ENCODE data around the gene NSUN7. TPM values are rescaled to one million over a fixed set of nuclear protein-coding genes. Genes with fewer than 3 reads are reported as not detected.
"Not testable (repeated sequence)": the region's sequence is repeated elsewhere in the genome, so short reads cannot be mapped to it uniquely, and the experiment has no call there.

NSUN7 gene
- polyA plus RNA-seq, 1 donor (not counting 4 experiments of a cell fraction or from before 2014, with no cell fraction given) = 0.03 TPM

- no peaks in the 10 kb centered on the region for H4K20me1 ChIP-seq (ENCODE audit: control insufficient read depth, extremely low read depth, insufficient read depth, low read length)
- no peak overlapping the region for H3K27ac ChIP-seq (ENCODE audit: control insufficient read depth, insufficient read depth, low read length)
- H3K4me2 ChIP-seq (ENCODE audit: control insufficient read depth, extremely low read depth, insufficient read depth, low read depth, low read length) = no peak overlapping the region
- H3K27me3 ChIP-seq (ENCODE audit: control insufficient read depth, extremely low read depth, insufficient read depth, low read length) = no peaks in the 10 kb centered on the region
- no peak overlapping the region for H3K4me3 ChIP-seq (ENCODE audit: control insufficient read depth in 2 of 3, extremely low read depth in 1 of 3, insufficient read depth in 2 of 3, low read depth in 1 of 3, low read length in 3 of 3)
- H3K9me3 ChIP-seq (ENCODE audit: control insufficient read depth, low read depth, low read length) = no peaks in the 10 kb centered on the region
- H3K79me2 ChIP-seq (ENCODE audit: control insufficient read depth, insufficient read depth, low read length) = no peaks in the 10 kb centered on the region
- H3K4me1 ChIP-seq (ENCODE audit: control insufficient read depth, extremely low read depth, insufficient read depth, low read length) = no peaks in the 10 kb centered on the region
- no peak for DNase-seq (ENCODE audit: low read depth, low spot score)
- no peak overlapping the region for H2AFZ ChIP-seq (ENCODE audit: control insufficient read depth, low read length)
- peaks cover 9% of the 10 kb centered on the region in 2 experiments for H3K36me3 ChIP-seq (ENCODE audit: control insufficient read depth in 2 of 2, extremely low read depth in 1 of 2, insufficient read depth in 2 of 2, low read length in 2 of 2)
- dilution Hi-C loops (cut with MboI; ENCODE audit: extremely low pct_ligation_motif_present, low sequenced_read_pairs) = no loop called here
- TF ChIP-seq EZH2 (IDR thresholded peaks at IDR 0.05; ENCODE audit: low read length) = no peak
- TF ChIP-seq, protein P1, sequence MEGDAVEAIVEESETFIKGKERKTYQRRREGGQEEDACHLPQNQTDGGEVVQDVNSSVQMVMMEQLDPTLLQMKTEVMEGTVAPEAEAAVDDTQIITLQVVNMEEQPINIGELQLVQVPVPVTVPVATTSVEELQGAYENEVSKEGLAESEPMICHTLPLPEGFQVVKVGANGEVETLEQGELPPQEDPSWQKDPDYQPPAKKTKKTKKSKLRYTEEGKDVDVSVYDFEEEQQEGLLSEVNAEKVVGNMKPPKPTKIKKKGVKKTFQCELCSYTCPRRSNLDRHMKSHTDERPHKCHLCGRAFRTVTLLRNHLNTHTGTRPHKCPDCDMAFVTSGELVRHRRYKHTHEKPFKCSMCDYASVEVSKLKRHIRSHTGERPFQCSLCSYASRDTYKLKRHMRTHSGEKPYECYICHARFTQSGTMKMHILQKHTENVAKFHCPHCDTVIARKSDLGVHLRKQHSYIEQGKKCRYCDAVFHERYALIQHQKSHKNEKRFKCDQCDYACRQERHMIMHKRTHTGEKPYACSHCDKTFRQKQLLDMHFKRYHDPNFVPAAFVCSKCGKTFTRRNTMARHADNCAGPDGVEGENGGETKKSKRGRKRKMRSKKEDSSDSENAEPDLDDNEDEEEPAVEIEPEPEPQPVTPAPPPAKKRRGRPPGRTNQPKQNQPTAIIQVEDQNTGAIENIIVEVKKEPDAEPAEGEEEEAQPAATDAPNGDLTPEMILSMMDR (optimal IDR thresholded peaks at IDR 0.05 in 1 of 3, IDR thresholded peaks at IDR 0.05 in 1 of 3, conservative IDR thresholded peaks at IDR 0.05 in 1 of 3; ENCODE audit: extremely low read depth in 1 of 3, insufficient read depth in 2 of 3, low read length in 3 of 3) = no peak
- no peak for FAIRE-seq
- H3K9me1 ChIP-seq (ENCODE audit: control insufficient read depth, extremely low read depth, insufficient read depth, low read length) = no peaks in the 10 kb centered on the region
- H3K9ac ChIP-seq (ENCODE audit: control insufficient read depth, extremely low read depth, insufficient read depth, low read length) = no peak overlapping the region
These were observed 62.6 kb downstream of the NSUN7 start for GRCh38 chr4:40812386-40812785.

DNA sequence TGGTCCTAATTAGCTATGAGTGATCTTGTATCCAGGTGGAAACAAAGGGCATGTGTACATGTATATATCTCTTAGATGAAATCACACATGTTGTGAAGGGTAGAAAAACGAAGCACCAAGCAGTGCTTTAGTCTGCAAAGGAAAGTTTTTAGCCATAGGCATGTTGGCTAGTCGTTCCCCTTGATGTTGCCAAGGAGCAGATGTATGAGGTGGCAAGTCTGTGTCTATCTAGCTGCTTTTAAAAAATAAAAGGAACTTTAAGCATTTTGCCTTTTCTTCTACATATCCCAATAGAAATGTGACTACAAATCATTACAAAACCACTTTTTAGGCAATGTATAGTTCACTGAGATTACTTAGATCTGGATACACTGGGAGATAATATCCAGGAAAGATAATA is 63.1 kb downstream of the NSUN7 start:
- Histone ChIP-seq H3K4me3 (ENCODE audit: control insufficient read depth in 2 of 3, extremely low read depth in 1 of 3, insufficient read depth in 2 of 3, low read depth in 1 of 3, low read length in 3 of 3) (no peak overlapping the region), H3K9me3 (ENCODE audit: control insufficient read depth, low read depth, low read length) (no peaks in the 10 kb centered on the region), H3K4me1 (ENCODE audit: control insufficient read depth, extremely low read depth, insufficient read depth, low read length) (no peaks in the 10 kb centered on the region), H3K27me3 (ENCODE audit: control insufficient read depth, extremely low read depth, insufficient read depth, low read length) (no peaks in the 10 kb centered on the region), H4K20me1 (ENCODE audit: control insufficient read depth, extremely low read depth, insufficient read depth, low read length) (no peaks in the 10 kb centered on the region), H3K27ac (ENCODE audit: control insufficient read depth, insufficient read depth, low read length) (no peak overlapping the region), H3K36me3 (ENCODE audit: control insufficient read depth in 2 of 2, extremely low read depth in 1 of 2, insufficient read depth in 2 of 2, low read length in 2 of 2) (peaks cover 9% of the 10 kb centered on the region in 2 experiments), H3K4me2 (ENCODE audit: control insufficient read depth, extremely low read depth, insufficient read depth, low read depth, low read length) (no peak overlapping the region), H3K9me1 (ENCODE audit: control insufficient read depth, extremely low read depth, insufficient read depth, low read length) (no peaks in the 10 kb centered on the region), H3K79me2 (ENCODE audit: control insufficient read depth, insufficient read depth, low read length) (no peaks in the 10 kb centered on the region), H3K9ac (ENCODE audit: control insufficient read depth, extremely low read depth, insufficient read depth, low read length) (no peak overlapping the region), H2AFZ (ENCODE audit: control insufficient read depth, low read length) (no peak overlapping the region)
- DNase-seq (ENCODE audit: low read depth, low spot score) (no peak), FAIRE-seq (no peak)
- TF ChIP-seq, protein P1 (optimal IDR thresholded peaks at IDR 0.05 in 1 of 3, IDR thresholded peaks at IDR 0.05 in 1 of 3, conservative IDR thresholded peaks at IDR 0.05 in 1 of 3; ENCODE audit: extremely low read depth in 1 of 3, insufficient read depth in 2 of 3, low read length in 3 of 3) = no peak
- TF ChIP-seq EZH2 (IDR thresholded peaks at IDR 0.05; ENCODE audit: low read length) = no peak
- dilution Hi-C loops (cut with MboI; ENCODE audit: extremely low pct_ligation_motif_present, low sequenced_read_pairs) = no loop called here

- H3K9me1 ChIP-seq (ENCODE audit: control insufficient read depth, extremely low read depth, insufficient read depth, low read length); H4K20me1 ChIP-seq (ENCODE audit: control insufficient read depth, extremely low read depth, insufficient read depth, low read length); H2AFZ ChIP-seq (ENCODE audit: control insufficient read depth, low read length); H3K4me1 ChIP-seq (ENCODE audit: control insufficient read depth, extremely low read depth, insufficient read depth, low read length); H3K9ac ChIP-seq (ENCODE audit: control insufficient read depth, extremely low read depth, insufficient read depth, low read length); H3K79me2 ChIP-seq (ENCODE audit: control insufficient read depth, insufficient read depth, low read length); H3K27me3 ChIP-seq (ENCODE audit: control insufficient read depth, extremely low read depth, insufficient read depth, low read length); H3K27ac ChIP-seq (ENCODE audit: control insufficient read depth, insufficient read depth, low read length); H3K9me3 ChIP-seq (ENCODE audit: control insufficient read depth, low read depth, low read length); DNase-seq (ENCODE audit: low read depth, low spot score); H3K4me2 ChIP-seq (ENCODE audit: control insufficient read depth, extremely low read depth, insufficient read depth, low read depth, low read length); H3K4me3 ChIP-seq (ENCODE audit: control insufficient read depth in 2 of 3, extremely low read depth in 1 of 3, insufficient read depth in 2 of 3, low read depth in 1 of 3, low read length in 3 of 3); FAIRE-seq; dilution Hi-C loops (cut with MboI; ENCODE audit: extremely low pct_ligation_motif_present, low sequenced_read_pairs): not testable (repeated sequence)
- H3K36me3 ChIP-seq (ENCODE audit: control insufficient read depth in 2 of 2, extremely low read depth in 1 of 2, insufficient read depth in 2 of 2, low read length in 2 of 2) = peaks cover 21 to 24% of the 10 kb centered on the region in 2 experiments
These were observed 67.4 kb downstream of the NSUN7 start for GRCh38 chr4:40817157-40817556.

All from keratinocyte (primary cell).